Keratinocyte (primary cell): ENCODE results near the gene LRRC42.

Experiments used
- EZH2 ChIP-seq: IDR thresholded peaks from one replicate; pipeline ENCODE4 v1.6.1; 2012; ENCODE audit warnings: inconsistent platforms, mild to moderate bottlenecking, low read length, moderate library complexity
- TF ChIP-seq, protein P1 (sequence below), 3 experiments: IDR thresholded peaks in 1 of 3; conservative IDR thresholded peaks in 1 of 3; optimal IDR thresholded peaks in 1 of 3; 2 replicates in 2 of 3; 3 replicates in 1 of 3; pipeline versions ENCODE3 to v1.5.1; 2011; ENCODE audit warnings: low read length in 3 of 3, mild to moderate bottlenecking in 3 of 3, moderate library complexity in 2 of 3, control low read depth in 1 of 3, inconsistent platforms in 1 of 3; ENCODE audit not compliant: insufficient read depth in 2 of 3; ENCODE audit errors: extremely low read depth in 1 of 3

DNA sequence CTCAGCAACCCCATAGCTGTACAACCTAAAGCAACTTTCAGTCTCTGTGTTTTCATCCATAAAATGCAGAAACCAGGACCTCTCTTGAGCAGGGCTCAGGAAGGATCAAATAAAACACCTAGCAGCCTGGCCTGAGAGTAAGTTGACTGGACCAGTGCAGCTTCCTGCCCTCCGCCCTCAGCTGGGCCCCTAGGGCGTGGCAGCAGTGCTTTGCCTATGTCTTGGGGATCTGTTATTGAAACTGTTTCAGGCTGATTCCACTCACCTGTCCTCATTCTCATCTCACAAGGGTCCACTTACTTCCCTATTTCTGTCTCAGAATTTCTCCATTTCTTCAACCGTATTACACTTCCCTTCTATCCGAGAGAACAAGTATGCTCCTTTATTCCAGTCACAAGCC, 17.3 kb downstream of the LRRC42 start:
- TF ChIP-seq, protein P1, sequence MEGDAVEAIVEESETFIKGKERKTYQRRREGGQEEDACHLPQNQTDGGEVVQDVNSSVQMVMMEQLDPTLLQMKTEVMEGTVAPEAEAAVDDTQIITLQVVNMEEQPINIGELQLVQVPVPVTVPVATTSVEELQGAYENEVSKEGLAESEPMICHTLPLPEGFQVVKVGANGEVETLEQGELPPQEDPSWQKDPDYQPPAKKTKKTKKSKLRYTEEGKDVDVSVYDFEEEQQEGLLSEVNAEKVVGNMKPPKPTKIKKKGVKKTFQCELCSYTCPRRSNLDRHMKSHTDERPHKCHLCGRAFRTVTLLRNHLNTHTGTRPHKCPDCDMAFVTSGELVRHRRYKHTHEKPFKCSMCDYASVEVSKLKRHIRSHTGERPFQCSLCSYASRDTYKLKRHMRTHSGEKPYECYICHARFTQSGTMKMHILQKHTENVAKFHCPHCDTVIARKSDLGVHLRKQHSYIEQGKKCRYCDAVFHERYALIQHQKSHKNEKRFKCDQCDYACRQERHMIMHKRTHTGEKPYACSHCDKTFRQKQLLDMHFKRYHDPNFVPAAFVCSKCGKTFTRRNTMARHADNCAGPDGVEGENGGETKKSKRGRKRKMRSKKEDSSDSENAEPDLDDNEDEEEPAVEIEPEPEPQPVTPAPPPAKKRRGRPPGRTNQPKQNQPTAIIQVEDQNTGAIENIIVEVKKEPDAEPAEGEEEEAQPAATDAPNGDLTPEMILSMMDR (optimal IDR thresholded peaks at IDR 0.05 in 1 of 3, IDR thresholded peaks at IDR 0.05 in 1 of 3, conservative IDR thresholded peaks at IDR 0.05 in 1 of 3; ENCODE audit: extremely low read depth in 1 of 3, insufficient read depth in 2 of 3, low read length in 3 of 3): no peak
- no peak for TF ChIP-seq EZH2
